ENCODE measurements around the gene SGCA.

SGCA gene

GRCh38 chr17:50209472-50210239 lies 43.9 kb downstream of the SGCA start:
- DNase-seq (ENCODE audit: low spot score): no peak

GRCh38 chr17:50210240-50211225 lies 44.7 kb downstream of the SGCA start:
- no peak for DNase-seq (ENCODE audit: low spot score)

- no peak for DNase-seq (ENCODE audit: low spot score)
These were observed 45.7 kb downstream of the SGCA start for GRCh38 chr17:50211249-50212120.

DNA sequence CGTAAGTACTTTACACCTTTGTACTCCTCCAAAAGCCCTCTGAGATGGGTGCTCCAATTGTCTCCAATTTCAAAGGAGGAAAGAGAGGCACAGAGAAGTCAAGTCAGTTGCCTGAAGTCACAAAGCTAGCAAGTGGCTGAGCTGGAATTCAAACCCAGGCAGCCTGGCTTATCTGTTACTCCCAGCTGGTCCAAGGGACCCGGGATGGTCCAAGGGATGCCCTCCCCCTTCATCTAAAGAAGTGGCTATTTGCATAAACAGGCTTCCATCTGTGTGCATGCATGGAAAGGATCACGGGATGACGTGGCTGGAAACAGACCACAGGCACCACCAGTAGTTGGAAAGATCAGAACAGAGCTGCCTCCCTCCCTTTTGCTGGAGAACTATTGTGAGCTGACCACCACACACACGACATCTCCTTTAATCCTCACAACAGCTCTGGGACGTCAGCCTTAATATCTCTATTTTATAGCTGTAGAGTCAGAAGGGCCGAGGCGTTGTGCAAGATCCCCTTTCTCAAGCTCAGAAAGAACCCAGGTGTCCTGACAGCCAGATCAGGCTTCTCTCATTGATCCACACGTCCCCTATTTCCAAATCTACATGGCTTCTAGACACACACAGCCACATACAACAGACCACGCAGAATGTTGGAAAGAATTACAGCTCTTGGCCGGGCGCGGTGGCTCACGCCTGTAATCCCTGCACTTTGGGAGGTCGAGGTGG lies 46.5 kb downstream of the SGCA start:
- DNase-seq (ENCODE audit: low spot score): no peak

DNA sequence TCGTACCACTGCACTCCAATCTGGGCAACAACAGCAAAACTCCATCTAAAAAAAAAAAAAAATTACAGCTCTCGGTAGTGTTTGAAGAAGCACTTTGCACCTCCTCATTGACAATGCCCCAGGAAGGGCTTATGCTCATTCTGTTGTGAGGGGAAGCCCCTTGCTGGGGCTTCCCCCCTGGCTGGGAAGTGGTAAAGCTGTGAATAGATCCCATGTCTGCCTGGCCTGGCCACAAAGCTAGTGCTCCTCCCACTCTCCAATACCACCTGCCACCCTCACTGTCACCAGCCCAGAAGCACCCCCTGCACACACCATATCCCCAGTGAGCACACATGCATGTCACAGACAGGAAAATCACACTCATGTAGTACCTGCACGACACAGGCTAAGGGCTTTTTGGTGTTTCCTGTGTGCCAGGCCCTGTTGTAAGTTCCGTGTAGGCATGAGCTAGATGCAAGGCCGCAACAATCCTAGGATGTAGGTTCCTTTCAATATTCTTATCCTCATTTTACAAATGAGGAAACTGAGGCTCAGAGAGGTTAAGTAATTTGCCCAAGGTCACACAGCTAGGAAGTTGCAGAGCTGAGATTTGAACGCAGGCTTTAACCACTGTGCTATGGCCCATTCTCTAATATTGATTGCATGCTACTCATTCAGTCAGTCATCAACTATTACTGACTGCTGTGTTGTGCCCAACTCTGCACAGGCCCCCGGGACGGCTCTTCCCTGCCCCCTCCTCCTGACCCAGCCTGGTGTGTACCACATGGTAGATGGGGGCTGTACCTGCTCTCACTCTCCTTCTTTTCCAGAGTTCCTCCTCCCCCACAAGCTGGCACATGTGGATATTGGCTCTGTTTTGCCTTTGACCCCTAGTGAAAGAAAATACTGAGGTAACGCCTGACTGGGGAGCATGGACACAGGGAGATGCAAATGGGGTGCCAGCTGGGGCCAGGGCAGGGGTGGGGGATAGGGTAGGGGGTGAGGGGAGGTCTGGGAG lies 47.5 kb downstream of the SGCA start:
- DNase-seq (ENCODE audit: low spot score): peak; percentile 40

- DNase-seq (ENCODE audit: low spot score): no peak
These were observed 49.4 kb downstream of the SGCA start for GRCh38 chr17:50214976-50215760.

GRCh38 chr17:50217591-50217990 lies 51.8 kb downstream of the SGCA start:
- DNase-seq (ENCODE audit: low spot score): no peak

DNA sequence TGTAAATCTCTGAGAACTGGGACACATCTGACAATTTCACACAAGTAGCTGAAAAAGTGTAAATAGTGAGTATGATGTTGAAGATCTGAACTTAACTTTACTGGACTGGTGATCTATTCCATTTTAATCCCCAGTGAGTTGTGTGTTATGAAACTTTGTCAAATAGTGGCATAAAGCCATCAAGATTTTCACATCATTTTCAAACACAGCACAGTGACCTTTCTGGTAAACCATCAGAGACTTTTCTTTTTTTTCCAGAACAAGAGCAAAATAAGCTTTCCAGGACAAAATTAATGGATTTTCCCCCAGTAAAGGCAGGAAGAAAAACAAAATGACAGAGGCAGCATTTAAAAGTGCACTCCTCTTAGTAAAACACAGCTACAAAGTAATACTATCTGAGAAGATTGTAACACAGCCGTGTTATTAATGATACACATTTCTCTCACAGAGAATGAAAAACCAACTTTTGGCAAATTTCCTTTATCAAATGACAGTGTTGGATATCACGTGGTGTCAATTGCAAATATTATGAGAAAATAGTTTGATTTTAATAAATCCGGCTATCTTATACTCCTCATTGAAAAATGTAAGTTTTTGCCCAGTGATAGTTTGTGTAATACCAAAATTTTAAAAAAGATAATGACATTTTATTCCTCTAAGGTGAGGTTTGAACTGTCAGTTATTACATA lies 52.4 kb downstream of the SGCA start:
- no peak for DNase-seq (ENCODE audit: low spot score)

DNA sequence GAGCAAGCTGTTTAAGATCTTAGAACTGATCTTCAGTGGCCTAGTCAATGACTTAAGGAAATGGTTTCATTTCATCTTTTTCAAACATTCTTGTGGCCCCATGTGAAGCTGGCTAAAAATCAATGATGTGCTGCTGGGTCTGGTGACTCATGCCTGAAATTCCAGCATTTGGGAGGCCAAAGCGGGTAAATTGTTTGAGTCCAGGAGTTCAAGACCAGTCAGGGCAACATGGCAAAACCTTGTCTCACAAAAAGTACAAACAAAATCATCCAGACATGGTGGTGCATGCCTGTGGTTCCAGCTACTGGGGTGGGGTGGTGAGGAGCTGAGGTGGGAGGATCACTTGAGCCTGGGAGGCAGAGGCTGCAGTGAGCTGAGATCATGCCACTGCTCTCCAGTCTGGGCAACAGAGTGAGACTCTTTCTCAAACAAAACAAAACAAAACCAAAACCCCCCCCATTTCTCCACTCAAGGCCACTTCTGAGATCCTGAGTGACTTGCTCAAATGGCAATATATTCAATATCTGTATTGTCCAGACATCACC lies 53.0 kb downstream of the SGCA start:
- no peak for DNase-seq (ENCODE audit: low spot score)

DNA sequence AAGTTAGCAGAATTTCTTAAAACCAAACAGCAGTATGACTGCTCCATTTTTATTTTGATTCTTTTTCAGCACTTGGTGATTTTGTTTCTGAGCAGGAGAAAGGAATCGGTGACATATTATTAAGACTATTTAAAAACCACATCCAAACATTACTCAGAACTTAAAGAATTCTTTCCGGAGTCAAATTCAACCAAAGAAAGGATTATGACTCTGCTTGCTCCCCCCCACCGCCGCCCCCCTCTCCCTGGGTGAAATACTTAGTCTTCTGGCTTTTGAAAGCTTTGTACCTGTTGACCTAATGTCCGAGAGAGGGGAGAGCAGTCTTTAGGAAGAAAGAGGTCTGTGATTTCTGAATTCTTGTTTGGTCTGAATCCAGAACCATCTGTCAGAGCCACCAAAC lies 53.5 kb downstream of the SGCA start:
- no peak for DNase-seq (ENCODE audit: low spot score)

- DNase-seq (ENCODE audit: low spot score): no peak
These were observed 54.2 kb downstream of the SGCA start for GRCh38 chr17:50219939-50220465.

GRCh38 chr17:50220811-50221210 lies 55.0 kb downstream of the SGCA start:
- no peak for DNase-seq (ENCODE audit: low spot score)

- DNase-seq (ENCODE audit: low spot score): no peak
These were observed 55.6 kb downstream of the SGCA start for GRCh38 chr17:50221266-50221863.

DNA sequence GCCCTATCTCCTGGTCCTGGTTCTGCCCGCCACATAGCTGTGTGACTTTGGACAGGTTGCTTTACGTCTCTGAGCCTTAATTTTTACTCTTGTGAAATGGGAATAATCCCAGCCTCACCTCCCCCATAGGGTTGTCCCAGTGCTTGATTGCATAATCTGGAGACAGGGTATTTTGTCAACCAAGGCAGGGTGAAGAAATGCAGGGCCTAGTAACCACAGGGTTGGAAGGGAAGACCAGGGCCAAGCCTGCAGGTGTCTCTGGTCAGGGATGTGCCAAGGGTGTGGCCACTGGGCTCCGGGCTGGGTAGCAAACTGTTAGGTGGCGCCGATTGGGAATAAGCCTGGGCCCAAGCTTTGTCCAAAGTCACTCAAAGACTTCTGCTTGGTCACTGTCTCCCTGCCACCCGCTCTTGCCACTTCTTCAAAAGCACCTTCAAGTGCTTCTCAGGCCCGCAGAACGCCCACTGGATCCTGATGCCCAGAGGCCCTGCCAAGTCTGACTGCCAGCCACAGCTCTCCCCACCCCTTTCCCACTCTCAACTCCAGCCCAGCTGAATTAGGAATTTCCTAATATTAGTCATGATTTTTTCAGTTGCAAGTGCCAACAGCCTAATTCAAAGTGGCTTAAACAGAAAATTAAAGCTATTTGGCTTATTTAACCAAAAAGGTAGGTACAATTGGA lies 56.2 kb downstream of the SGCA start:
- DNase-seq (ENCODE audit: low spot score): no peak

DNA sequence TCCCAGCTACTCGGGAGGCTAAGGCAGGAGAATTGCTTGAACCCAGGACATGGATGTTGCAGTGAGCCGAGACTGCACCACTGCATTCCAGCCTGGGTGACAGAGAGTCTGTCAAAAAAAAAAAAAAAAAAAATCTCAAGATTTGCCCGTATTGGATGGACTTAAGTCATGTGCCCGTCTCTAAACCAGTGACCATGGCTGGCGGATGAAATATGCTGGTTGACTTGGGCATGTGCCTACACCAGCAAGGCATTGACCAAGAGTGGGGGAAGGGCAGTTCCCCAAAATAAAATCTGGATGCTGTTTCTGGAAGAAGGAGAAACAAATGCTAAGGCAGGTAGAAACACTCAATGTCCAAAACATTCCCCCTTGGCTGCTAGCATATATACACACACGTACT lies 57.1 kb downstream of the SGCA start:
- no peak for DNase-seq (ENCODE audit: low spot score)

All from germinal center (tissue), 1 donor.